Panc1 (cell line): Measurements from ENCODE around the gene MAGI1.

Experiments
- CTCF ChIP-seq: fragments of 450-650 bp; IDR thresholded peaks from 2 replicates; pipeline ENCODE4 v1.5.1; 2017; ENCODE audit warnings: mild to moderate bottlenecking
- POLR2AphosphoS5 ChIP-seq: IDR thresholded peaks from 2 replicates; pipeline ENCODE4 v1.6.1; 2012; ENCODE audit warnings: mild to moderate bottlenecking, low read depth, low read length, moderate library complexity
- REST ChIP-seq, 2 experiments: IDR thresholded peaks; 2 replicates each; pipeline ENCODE4 v1.6.1; 2011 to 2012; ENCODE audit warnings: low read depth in 2 of 2, control low read depth in 1 of 2, low read length in 1 of 2, mild to moderate bottlenecking in 1 of 2, moderate library complexity in 1 of 2; ENCODE audit not compliant: insufficient read depth in 1 of 2
- SIN3A ChIP-seq: IDR thresholded peaks from 2 replicates; pipeline ENCODE4 v1.6.1; 2012; ENCODE audit warnings: low read depth, mild to moderate bottlenecking, low read length, moderate library complexity, borderline replicate concordance; ENCODE audit not compliant: insufficient read depth
- TCF7L2 ChIP-seq: IDR thresholded peaks from 2 replicates; pipeline ENCODE4 v1.6.1; 2011; ENCODE audit warnings: mild to moderate bottlenecking, low read depth, low read length, inconsistent platforms

GRCh38 chr3:65548848-65549625, 489.7 kb downstream of the MAGI1 start:
- TF ChIP-seq CTCF, result no peak
- TF ChIP-seq REST (IDR thresholded peaks at IDR 0.05; ENCODE audit: insufficient read depth in 1 of 2, low read depth in 2 of 2, low read length in 1 of 2), result no peak
- TF ChIP-seq POLR2AphosphoS5, result no peak
- TF ChIP-seq SIN3A, result no peak
- no peak for TF ChIP-seq TCF7L2
